ENCODE data around the gene CEL. TPM values are rescaled to one million over a fixed set of nuclear protein-coding genes. Genes with fewer than 3 reads are reported as not detected.

Gene CEL
- total RNA-seq, 2 experiments from 2014 or later: 2.9 to 3.0 TPM

DNA sequence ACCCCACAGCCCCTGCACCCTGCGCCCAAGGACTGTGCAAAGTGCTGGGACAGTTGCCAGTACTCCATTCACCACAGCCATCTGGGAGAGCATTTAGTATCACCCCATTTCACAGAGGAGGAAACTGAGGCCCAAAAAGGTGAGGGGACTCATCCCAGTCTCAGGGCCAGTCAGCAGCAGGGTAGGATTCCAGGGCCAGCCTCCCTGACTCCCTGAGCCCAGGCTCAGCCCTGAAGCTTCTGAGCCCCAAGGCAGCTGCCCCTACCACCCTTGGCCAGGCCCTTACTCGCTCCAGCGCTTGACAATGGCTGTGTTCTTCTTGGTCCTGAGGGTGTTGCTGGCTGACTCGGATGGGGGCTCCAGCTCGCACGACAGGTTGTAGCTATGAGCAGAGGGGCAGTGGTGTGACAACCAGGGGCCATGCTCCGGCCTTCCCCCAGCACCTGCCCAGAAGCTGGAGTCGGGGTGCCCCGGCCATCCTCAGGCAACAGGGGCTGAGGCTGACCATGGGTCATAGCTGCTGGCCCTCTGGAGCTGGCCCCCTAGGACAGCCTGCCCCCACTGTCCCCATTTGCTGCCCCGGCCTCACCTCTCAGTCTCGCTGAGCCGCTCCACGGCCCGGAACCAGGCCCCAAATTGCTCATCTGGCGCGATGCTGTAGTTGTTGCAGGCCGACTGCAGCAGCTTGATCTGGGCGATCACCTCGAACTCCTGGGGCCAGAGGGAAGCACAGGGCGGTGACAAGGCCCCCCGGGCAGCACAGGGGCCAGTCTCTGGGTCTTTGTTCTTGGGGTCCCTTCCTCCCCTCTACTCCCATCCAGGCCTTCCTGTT lies 40.6 kb downstream of the CEL start:
- ChIA-PET CTCF (interaction anchor here (0.7 to 22.4 kb wide), 13 partner anchors 8 to 80 kb away, joined by 3 to 376 read pairs (median 5); no protein-coding TSS in a partner anchor), POLR2A (interaction anchor here (1.3 to 1.9 kb wide), 4 partner anchors 8 to 47 kb away, joined by 3 to 6 read pairs (median 4); no protein-coding TSS in a partner anchor)
- no peak for TF ChIP-seq CTCF (IDR thresholded peaks at IDR 0.05)
- Mint-ChIP-seq H3K27me3 (no peaks in the 10 kb centered on the region), H3K9me3 (peaks cover 6% of the 10 kb centered on the region), H3K4me3 (no peak overlapping the region), H3K4me1 (ENCODE audit: low read depth) (no peaks in the 10 kb centered on the region), H3K27ac (no peak overlapping the region), H3K36me3 (ENCODE audit: low read depth) (peaks cover 56% of the 10 kb centered on the region)
- intact Hi-C loops (cut with micrococcal nuclease): loop anchor here (2.0 kb wide), 1 partner anchor 44 kb away; no protein-coding TSS in a partner anchor
- ATAC-seq (no peak), DNase-seq (no peak)

GRCh38 chr9:133103183-133103986 lies 41.6 kb downstream of the CEL start:
- Mint-ChIP-seq H3K9me3 (no peaks in the 10 kb centered on the region), H3K27me3 (no peaks in the 10 kb centered on the region), H3K36me3 (ENCODE audit: low read depth) (peaks cover 55% of the 10 kb centered on the region), H3K4me3 (no peak overlapping the region), H3K27ac (no peak overlapping the region), H3K4me1 (ENCODE audit: low read depth) (no peaks in the 10 kb centered on the region)
- CTCF ChIA-PET: interaction anchor here (0.7 to 22.4 kb wide), 10 partner anchors 9 to 56 kb away, joined by 3 to 376 read pairs (median 6); no protein-coding TSS in a partner anchor
- TF ChIP-seq CTCF (IDR thresholded peaks at IDR 0.05): peak; percentile 97
- POLR2A ChIA-PET: interaction anchor here (1.3 to 1.7 kb wide), 3 partner anchors 9 to 44 kb away, joined by 3 to 6 read pairs (median 4); no protein-coding TSS in a partner anchor
- peak; percentile 59 for DNase-seq
- intact Hi-C loops (cut with micrococcal nuclease): loop anchor here (2.0 kb wide), 1 partner anchor 43 kb away; no protein-coding TSS in a partner anchor
- ATAC-seq: peak; percentile 72

DNA sequence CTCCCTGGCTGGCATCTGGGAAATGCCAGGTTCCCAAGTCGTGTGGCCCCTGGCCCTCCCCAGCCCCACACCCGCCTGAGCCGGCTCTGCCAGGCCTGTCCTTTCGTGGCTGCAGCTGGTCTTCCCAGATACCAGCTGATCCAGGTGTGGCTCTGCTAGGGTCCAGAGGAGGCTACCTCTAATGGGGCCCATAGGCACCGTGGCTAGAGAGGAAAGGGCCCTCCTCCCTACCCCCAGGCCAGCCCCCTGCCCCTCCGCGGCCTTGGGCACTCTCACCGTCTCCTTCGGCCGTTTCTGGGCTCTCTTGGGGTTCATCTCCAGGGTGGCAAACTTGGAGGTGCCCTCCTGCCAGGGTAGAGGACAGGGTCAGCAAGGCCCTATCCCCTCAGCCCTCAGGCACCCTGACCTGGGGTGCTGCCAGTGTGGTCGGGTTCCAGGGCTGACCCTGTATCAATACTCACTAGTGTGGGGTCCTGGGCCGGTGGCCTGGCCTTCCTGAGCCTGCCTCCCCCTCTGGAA lies 42.3 kb downstream of the CEL start:
- ChIA-PET CTCF (interaction anchor here (1.3 to 22.4 kb wide), 3 partner anchors 10 to 42 kb away, joined by 7 to 376 read pairs (median 8); no protein-coding TSS in a partner anchor), POLR2A (interaction anchor here (1.3 to 1.7 kb wide), 2 partner anchors 10 to 43 kb away, joined by 3 to 4 read pairs; no protein-coding TSS in a partner anchor)
- H3K27ac Mint-ChIP-seq: no peak overlapping the region
- peaks cover 50% of the 10 kb centered on the region for H3K36me3 Mint-ChIP-seq (ENCODE audit: low read depth)
- DNase-seq (no peak), ATAC-seq (no peak)
- intact Hi-C loops (cut with micrococcal nuclease): loop anchor here (2.0 kb wide), 1 partner anchor 43 kb away; no protein-coding TSS in a partner anchor
- H3K27me3 Mint-ChIP-seq: no peaks in the 10 kb centered on the region
- H3K4me3 Mint-ChIP-seq: no peak overlapping the region
- H3K9me3 Mint-ChIP-seq: no peaks in the 10 kb centered on the region
- no peak for TF ChIP-seq CTCF (IDR thresholded peaks at IDR 0.05)
- H3K4me1 Mint-ChIP-seq (ENCODE audit: low read depth): no peaks in the 10 kb centered on the region

DNA sequence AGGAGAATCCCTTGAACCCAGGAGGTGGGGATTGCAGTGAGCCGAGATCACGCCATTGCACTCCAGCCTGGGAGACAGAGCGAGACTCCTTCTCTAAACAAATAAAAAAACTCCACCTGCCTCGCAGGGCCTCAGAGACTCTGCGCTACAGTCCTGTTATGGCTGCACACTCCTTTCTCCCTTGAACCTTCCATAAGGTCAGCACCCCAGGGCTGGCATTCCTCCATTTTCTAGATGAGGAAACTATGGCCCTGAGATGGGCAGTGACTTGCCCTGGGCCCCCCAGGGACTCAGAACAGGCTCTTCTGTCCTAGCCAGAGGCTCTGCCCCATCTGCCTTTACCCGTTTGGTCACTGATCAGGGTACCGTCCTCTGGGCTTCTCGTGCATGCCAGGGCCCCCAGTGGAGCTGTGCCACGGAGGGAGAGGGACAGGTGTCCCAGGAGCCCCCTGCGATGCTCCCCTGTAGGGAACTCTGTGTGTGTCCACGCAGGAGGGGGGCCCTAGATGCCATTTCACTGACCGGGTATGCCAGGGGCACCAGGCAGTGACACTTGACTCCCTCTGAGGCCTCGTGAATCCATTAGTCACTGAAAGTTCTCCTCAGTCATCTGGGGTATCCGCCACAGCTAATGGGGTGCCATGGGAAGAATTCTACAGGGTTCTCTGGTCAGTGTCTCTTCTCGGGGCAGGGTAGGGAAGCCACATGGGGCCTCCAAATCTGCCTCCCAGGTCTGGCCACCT lies 43.1 kb downstream of the CEL start:
- Mint-ChIP-seq H3K27ac (no peak overlapping the region), H3K27me3 (no peaks in the 10 kb centered on the region), H3K4me1 (ENCODE audit: low read depth) (no peaks in the 10 kb centered on the region), H3K9me3 (no peaks in the 10 kb centered on the region), H3K36me3 (ENCODE audit: low read depth) (peaks cover 49% of the 10 kb centered on the region), H3K4me3 (no peak overlapping the region)
- CTCF ChIA-PET: interaction anchor here (0.8 to 22.4 kb wide), 2 partner anchors 10 to 41 kb away, joined by 3 to 376 read pairs; no protein-coding TSS in a partner anchor
- DNase-seq: no peak
- ATAC-seq: no peak
- POLR2A ChIA-PET: interaction anchor here (0.9 kb wide), 1 partner anchor 9 kb away, joined by 4 read pairs; no protein-coding TSS in a partner anchor
- TF ChIP-seq CTCF (IDR thresholded peaks at IDR 0.05): no peak
- intact Hi-C loops (cut with micrococcal nuclease): no loop called here

Data from activated CD8-positive, alpha-beta T cell treated with anti-CD3 and anti-CD28 coated beads for 36 hours (primary cell).